HG02571 (cell line): ENCODE measurements around the gene PTGIS.

Experiments used
- ATAC-seq: cut with Tn5 transposase; IDR thresholded peaks from one replicate; pipeline ENCODE4 v1.9.1; 2021; ENCODE audit warnings: mild to moderate bottlenecking, moderate library complexity; ENCODE audit not compliant: unreplicated experiment

The PTGIS gene

DNA sequence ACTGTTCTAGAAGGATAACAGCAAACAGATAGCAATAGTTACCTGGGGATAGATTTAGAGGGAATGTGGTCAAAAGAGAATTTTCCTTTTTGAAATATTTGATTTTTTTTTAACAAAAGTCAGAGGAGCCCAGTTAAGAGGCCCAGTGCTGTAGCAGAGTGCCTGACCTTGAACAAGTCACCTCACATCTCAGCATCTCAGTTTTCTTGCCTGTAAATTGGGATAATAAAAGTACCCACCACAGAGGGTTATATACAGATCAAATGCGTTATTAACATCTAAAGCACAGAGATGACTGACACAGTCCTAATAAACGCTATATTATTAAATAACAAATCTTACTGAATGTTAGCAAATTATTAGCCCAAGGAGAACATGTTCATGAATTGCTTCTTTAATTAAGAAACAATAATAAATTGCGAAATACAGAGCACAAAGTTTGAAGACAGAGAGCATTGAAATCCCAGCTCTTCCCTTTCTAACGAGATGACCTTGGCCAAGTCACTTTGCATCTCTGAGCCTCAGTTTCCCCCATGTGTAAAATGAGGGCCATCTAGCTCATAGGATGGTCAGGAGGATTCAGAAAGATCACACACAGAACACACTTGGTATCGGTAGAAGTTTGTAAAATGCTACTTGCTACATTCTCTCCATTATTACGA, 35.5 kb downstream of the PTGIS start:
- ATAC-seq = no peak

- ATAC-seq = no peak
These were observed 38.5 kb downstream of the PTGIS start for GRCh38 chr20:49529470-49529869.

DNA sequence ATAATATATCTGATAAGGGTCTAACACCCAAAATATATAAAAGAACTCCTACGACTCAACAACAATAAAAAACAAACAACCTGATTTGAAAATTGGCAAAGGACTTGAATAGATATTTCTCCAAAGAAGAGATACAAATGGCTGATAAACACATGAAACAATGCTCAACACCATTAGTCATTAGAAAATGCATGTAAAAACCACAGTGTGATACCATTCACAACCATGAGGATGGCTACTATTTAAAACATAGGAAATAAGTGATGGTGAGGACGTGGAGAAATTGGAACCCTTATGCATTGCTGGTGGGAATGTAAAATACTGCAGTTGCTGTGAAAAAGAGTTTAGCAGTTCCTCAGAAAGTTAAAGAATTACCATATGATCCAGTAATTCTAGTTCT, 41.4 kb downstream of the PTGIS start:
- ATAC-seq = no peak

DNA sequence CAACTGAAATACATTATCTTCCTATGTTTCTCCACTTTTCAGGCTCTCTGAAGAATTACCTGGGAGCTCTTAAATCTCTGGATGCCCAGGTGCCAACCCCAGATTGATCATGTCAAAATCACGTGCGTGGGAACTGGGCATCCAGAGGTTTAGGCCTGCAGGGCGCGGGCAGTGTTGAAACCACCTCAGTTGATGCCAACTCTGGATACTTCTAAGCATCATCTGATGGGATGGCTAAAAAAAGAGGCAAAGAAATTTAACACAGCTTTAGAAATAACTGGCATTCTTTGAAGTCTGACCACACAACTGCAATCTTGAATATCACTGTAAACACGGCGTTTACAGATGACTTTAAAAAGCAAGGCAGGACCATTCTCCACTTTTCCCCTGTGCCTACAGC, 41.9 kb downstream of the PTGIS start:
- ATAC-seq = no peak

DNA sequence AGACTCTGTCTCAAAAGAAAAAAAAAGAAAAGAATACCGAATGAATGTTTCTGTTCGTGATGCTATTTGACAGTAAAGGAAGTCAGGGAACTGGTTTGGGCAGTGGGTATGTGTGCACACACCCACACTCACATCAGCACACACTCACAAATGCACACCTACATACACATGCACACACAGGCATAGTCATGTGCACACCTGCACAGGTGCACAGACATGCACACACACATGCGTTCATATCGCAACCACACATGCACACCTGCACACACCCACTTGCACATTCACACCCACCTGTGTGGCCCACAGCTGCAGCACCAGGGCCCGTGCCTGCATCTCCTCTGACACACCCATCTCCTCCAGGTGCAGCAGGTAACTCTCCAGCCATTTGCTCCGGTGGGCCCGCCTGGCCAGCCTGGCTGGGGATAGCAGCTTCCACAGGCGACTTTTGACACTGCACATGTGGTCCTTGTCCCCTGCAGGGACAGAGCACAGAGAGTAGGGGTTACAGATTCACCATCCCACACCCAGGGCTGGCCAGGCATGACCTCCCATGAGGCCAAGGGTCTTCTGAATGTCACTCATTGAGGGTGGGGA, 44.1 kb downstream of the PTGIS start:
- no peak for ATAC-seq

GRCh38 chr20:49521356-49521755, 46.6 kb downstream of the PTGIS start:
- no peak for ATAC-seq

GRCh38 chr20:49519777-49520359, 48.1 kb downstream of the PTGIS start:
- ATAC-seq = no peak

GRCh38 chr20:49519212-49519712, 48.7 kb downstream of the PTGIS start:
- ATAC-seq = no peak

- ATAC-seq = no peak
These were observed 49.4 kb downstream of the PTGIS start for GRCh38 chr20:49518576-49518975.

DNA sequence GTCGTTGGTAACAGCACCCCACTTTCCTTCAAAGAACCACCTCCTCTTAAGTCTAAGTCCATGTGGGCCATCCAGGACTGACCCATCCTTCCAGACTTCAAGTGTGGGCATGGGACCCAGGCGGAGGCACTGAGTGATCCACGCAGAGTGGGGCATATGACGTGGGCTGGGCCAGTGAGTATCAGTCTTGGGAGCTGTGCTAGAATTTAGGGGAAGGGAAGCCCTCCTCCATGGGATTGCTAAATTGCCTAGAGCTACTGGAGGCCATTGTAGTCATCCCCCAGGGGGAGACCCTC, 50.2 kb downstream of the PTGIS start:
- ATAC-seq = no peak

- ATAC-seq = no peak
These were observed 50.8 kb downstream of the PTGIS start for GRCh38 chr20:49516916-49517804.

GRCh38 chr20:49515586-49515985, 52.4 kb downstream of the PTGIS start:
- no peak for ATAC-seq

GRCh38 chr20:49513517-49513916, 54.4 kb downstream of the PTGIS start:
- ATAC-seq = no peak

DNA sequence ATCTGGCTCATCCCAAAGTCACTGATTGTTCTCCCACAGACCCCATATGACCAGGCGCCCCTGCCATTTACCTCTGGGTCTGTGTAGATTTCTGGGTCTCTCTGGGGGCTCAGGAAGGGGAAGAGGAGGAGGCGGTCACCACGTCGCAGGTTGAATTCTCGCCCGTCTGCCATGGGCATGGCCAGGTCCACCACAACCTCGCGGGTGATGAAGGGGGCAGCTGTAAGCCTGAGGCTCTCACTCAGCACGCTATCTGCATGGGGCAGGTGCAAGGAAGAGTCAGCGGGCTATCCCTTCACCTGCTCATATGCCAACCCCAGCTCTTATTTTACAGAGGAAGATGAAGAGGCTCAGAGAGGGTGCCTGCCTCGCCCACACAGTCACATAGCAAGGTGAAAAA, 54.9 kb downstream of the PTGIS start:
- no peak for ATAC-seq

DNA sequence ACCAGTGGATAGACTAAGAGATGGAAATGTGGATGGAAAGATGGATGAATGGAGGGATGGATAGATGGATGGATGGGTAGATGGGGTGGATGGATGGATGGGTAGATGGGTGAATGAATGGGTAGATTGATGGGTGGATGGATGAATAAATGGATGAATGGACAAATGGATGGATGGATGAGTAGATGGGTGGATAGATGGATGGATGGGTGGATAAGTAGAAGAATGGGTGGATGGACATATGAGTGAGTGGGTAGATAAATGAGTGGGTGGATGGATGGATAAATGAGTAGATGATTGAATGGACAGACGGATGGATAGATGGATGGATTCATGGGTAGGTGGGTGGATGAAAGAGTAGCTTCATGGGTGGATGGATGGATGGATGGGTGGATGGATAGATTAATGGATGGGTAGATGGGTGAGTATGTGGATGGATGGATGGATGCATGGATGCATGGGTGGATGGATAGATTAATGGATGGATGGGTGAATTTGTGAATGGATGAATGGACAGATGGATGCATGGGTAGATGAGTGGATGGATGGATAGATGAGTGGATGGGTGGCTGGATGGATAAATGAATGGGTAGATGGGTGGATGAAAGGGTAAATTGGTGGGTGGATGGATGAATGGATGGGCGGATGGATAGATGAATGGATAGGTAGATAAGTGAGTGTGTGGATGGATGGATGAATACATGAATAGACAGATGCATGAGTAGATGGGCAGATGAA, 56.0 kb downstream of the PTGIS start:
- no peak for ATAC-seq

GRCh38 chr20:49510562-49511122, 57.3 kb downstream of the PTGIS start:
- ATAC-seq = no peak

DNA sequence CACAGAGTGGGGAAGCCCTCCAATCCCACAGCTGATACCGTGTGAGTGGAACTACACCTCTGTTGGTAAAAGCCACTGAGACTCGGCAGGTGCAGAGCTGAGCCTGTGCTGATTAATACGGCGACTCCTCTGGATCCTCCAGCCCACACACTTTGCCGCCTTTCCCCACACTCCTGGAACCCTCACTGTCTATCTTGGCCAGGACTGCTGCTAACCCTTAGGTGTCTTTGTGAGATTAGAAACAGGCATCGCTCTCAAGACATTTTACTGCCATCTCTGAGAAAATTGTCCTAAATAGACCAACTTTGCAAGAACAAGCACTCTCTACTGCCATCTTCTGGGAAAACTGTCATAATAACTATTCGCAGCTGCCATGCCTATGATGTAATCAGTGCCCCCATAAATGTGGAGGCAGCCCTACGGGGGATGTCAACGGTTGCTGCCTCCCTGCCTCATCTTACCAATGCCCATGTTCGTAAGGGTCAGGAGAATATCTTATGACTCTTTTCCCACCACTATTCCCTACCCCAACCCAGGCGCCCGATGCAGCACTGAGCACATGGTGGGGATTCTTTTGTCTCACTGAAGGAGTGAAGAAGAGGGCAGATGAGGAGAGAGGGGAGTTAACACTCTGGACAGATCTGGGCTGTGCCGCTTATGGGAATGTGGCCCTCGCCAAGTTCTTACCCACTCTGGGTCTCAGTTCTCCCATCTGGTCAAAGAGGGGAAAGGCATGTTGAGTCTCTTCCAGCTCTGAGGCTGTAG, 59.3 kb downstream of the PTGIS start:
- ATAC-seq = no peak

DNA sequence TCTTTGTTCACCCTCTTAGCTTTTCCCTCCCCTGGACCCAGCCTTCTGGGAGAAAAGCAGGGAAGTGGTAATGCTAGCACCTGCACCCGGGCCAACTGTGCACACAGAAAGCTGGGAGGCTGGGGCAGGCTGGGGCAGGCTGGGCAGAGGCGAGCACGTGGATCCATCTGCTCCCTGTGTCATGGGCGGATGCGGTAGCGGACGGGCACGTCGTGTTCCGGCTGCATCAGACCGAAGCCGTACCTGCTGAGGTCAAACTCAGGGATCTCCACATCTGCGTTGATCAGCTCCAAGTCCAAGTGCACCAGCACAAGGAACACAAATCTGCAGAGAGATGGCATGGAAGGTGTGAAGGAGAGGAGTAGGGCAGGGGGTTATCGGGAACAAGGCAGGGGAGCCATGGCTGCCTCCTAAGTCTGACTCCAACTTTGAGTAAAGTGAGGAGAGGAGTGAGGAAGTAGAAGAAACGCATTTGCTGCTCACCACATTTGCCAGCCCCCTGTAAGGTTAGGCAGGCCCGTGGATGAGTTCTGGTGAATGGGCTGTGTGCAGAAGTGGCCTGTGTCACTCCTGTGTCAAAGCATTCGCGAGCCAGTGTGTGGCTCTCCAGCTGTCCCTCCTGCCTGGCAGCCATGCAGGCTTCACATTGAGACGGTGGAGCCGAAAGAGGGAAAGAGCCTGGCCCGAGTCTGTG, 60.0 kb downstream of the PTGIS start:
- no peak for ATAC-seq

DNA sequence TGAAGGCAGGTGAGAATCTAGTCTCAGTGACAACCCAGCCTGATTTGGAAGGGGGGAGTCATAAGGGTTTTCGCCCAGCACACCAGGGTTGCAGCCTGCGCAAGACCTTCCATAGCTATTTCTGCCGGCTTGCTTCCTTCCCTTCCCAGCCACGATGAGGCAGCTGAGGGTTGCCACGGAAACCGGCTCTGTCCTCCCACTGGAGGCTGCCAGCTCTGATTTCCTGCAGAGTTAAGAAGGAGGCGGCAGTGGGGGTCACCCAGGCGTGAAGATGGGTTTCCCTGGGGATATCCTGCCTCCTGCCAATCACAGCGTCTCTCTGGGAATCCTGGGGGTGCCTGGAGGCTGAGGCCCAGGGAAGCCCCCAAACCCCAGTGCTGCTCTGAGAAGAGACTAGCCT, 62.4 kb downstream of the PTGIS start:
- ATAC-seq = no peak
